Measurements from ENCODE around the gene TMEM92. TPM values are rescaled to one million over a fixed set of nuclear protein-coding genes. Genes with fewer than 3 reads are reported as not detected.
A peak's percentile ranks its signal among the peaks of the same experiment; 100 is the strongest.

The TMEM92 gene
- total and polyA plus RNA-seq, 12 donors = 0.06 to 0.13 TPM; not detected in 10

DNA sequence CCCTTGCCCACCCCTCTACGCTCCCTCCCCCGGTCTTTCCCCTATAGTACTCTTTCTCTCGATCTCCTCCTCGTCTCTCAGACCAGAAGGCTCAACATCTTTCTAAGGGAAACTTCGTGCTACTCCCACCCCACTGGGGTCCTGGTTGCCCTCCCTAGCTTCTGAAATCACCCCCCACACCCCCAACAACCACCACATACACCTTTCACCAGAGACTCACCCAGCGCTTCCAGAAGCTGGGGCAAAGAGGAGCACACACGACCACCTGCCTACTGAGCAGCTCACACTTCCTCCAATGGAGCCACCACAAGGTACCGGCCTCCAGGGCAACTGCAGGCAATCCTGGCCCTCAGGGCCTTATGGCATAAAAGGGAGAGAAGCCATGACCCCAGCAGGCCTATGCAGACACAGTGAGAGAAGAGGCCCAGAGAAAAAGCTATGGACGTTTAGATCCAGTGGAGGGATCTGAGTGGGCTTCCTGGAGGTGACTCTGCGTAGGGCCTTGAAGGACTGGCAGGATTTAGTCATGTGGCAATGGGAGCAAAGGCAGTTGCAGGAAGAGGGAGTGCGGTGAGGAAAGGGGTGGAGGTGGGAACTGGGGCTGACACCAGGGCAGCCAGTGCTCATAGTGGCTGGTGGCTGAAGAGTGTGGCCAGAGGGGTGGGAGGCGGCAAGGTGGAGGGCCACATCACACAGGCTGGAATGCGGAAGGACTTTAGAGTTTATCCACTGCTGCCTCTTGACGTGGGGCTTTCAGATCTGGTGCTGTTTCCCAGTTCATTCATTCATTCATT lies 12.1 kb upstream of the TMEM92 start:
- 84 to 86% (median 86%) methylated on average over 13 to 14 of the region's 14 CpGs for WGBS, 4 donors
- Histone ChIP-seq H3K27ac (no peak overlapping the region), H3K4me1 (replicated peaks in 1 of 2) (no peaks in the 10 kb centered on the region), H3K27me3 (no peaks in the 10 kb centered on the region), H3K4me3 (no peak overlapping the region), H3K9me3 (replicated peaks in 1 of 3) (no peaks in the 10 kb centered on the region), H3K36me3 (replicated peaks in 1 of 2) (no peaks in the 10 kb centered on the region)
- TF ChIP-seq, protein P1, sequence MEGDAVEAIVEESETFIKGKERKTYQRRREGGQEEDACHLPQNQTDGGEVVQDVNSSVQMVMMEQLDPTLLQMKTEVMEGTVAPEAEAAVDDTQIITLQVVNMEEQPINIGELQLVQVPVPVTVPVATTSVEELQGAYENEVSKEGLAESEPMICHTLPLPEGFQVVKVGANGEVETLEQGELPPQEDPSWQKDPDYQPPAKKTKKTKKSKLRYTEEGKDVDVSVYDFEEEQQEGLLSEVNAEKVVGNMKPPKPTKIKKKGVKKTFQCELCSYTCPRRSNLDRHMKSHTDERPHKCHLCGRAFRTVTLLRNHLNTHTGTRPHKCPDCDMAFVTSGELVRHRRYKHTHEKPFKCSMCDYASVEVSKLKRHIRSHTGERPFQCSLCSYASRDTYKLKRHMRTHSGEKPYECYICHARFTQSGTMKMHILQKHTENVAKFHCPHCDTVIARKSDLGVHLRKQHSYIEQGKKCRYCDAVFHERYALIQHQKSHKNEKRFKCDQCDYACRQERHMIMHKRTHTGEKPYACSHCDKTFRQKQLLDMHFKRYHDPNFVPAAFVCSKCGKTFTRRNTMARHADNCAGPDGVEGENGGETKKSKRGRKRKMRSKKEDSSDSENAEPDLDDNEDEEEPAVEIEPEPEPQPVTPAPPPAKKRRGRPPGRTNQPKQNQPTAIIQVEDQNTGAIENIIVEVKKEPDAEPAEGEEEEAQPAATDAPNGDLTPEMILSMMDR (IDR thresholded peaks at IDR 0.05) = no peak
- TF ChIP-seq POLR2A (IDR thresholded peaks at IDR 0.05) = no peak
- peak in 2 of 7 donors; percentile 5 to 10 for DNase-seq
- intact Hi-C loops (cut with DNase I) = no loop called here

DNA sequence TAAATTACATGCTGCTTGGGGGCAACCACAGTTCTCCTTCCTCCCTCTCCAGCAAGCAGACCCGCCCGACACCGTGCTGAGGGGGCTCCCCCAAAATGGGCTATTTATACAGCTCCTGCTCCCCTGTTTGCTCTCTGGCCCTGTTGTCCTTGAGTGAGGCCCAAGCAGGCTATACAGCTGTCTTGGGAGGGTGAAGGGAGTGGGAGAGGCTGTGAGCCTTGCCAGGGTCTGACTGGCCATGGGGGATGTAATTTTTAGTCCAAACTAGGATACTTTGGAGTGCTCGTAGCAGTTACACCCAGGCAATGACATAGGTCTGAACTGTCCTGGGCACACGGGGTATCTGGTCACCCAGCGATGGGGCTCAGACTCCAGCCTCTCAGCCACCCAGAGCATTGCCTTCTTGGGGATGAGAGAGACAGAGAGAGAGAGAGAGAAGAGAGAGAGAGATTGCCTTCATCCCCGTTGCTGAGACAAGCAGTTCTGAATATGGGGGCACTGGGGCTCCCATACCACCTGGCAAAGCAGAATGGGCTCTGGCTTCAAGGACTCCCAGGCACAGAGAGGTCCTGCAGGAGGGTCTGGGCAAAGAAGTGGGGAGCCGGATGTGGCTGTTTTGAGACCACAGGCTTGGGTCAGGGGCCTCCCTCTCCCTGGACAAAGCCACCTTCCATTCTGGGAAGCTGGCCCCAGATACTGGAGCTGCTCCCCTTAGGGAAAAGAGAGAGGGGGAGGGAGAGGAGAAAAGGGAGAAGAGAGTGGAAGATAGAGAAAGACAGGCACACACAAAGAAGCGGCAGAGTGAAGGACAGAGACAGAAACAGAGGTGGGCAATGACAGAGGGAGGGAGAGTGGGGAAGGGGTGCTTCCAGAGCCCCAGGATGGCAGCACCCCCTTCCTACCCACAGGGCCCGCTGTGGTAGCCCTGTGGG lies 10.7 kb upstream of the TMEM92 start:
- no peaks in the 10 kb centered on the region for H3K4me1 ChIP-seq (replicated peaks in 1 of 2)
- TF ChIP-seq POLR2A (IDR thresholded peaks at IDR 0.05) = no peak
- TF ChIP-seq, protein P1 (IDR thresholded peaks at IDR 0.05) = no peak
- H3K9me3 ChIP-seq (replicated peaks in 1 of 3) = no peaks in the 10 kb centered on the region
- WGBS, 4 donors = 70 to 76% (median 74%) methylated on average over 9 to 10 of the region's 10 CpGs
- peak in 1 of 7 donors; percentile 6 for DNase-seq
- intact Hi-C loops (cut with DNase I) = no loop called here
- H3K27ac ChIP-seq = no peak overlapping the region
- H3K27me3 ChIP-seq = no peaks in the 10 kb centered on the region
- H3K4me3 ChIP-seq = no peak overlapping the region
- H3K36me3 ChIP-seq (replicated peaks in 1 of 2) = no peaks in the 10 kb centered on the region

DNA sequence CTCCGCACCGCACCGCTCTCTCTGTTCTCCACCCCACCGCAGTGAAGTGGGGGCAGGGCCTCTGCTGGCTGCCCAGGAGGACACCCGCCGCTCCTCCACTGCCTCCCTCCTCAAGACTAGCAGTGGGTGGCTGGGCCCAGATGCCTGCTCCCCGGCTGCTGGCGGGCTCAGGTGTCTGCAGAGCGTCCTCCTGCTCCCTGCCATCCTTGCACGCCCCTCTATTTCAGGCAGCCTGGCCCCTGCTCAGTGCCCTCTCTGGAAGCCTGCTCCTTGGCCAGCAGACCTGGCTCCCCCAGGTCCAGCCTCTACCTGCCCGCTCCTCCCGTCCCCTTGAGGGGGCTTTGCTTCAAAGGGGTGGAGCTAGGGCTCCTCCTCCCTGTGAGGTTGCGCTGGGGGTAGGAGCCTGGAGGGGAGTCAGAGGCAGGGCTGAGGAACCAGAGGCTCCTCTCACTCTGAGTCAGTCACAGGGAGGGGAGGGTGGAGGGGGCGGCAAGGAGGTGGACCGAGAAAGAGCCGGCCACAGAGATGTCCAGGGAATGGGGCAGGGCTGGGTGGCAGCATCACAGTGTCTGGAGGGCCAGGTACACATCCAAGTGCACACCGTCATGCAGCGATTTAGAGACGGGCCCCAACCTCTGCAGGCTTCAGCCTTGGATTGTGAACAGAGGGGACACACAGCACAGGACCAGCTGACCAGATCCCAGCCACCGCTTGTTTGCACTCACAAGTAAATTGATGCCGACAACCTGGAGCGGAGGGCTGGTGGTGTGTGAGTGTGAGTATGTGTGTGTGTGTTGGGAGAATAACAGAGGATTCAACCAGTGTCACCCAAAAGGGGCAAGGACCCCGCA lies 9.8 kb upstream of the TMEM92 start:
- peak in 2 of 7 donors; percentile 5 to 11 for DNase-seq
- Histone ChIP-seq H3K27ac (no peak overlapping the region), H3K36me3 (replicated peaks in 1 of 2) (no peaks in the 10 kb centered on the region), H3K4me1 (replicated peaks in 1 of 2) (no peaks in the 10 kb centered on the region), H3K4me3 (no peak overlapping the region), H3K9me3 (replicated peaks in 1 of 3) (no peaks in the 10 kb centered on the region), H3K27me3 (no peaks in the 10 kb centered on the region)
- 72 to 85% (median 79%) methylated on average over 18 to 23 of the region's 23 CpGs for WGBS, 4 donors
- no peak for TF ChIP-seq POLR2A (IDR thresholded peaks at IDR 0.05)
- TF ChIP-seq, protein P1 (IDR thresholded peaks at IDR 0.05) = no peak
- intact Hi-C loops (cut with DNase I) = no loop called here

Data from adrenal gland (tissue), 12 donors.